ENCODE data around the gene ATP6V1G2.

DNA sequence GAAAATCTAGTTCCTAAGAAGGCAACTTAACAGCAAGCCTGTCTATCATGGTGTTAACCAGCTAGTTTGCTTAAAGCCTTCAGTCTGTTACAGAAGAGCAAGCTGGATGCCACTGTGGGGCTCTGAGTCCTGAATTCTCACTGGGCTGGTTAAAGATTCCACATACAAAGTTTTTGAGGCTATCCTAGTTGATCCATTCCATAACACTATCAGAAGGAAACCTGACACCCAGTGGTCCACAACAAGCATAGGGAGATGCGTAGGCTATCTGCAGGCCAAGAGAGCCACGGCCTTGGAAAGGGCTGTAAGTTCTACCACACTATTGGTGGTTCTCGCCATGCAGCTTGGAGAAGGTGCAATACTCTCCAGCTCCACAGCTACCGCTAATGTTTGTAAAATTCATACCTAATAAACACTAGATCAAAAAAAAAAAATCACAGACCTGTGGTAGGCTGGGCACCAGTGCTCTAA lies 18.1 kb downstream of the ATP6V1G2 start:
- TF ChIP-seq POLR2A (IDR thresholded peaks at IDR 0.05) (no peak), CTCF (IDR thresholded peaks at IDR 0.05) (no peak)
